ENCODE results near the gene CYGB. TPM values are rescaled to one million over a fixed set of nuclear protein-coding genes. Genes with fewer than 3 reads are reported as not detected.
"Not testable (repeated sequence)": the region's sequence is repeated elsewhere in the genome, so short reads cannot be mapped to it uniquely, and the experiment has no call there.

The CYGB gene
- total and polyA plus RNA-seq, 7 donors, result 6.4 to 14.6 (median 11.0) TPM

DNA sequence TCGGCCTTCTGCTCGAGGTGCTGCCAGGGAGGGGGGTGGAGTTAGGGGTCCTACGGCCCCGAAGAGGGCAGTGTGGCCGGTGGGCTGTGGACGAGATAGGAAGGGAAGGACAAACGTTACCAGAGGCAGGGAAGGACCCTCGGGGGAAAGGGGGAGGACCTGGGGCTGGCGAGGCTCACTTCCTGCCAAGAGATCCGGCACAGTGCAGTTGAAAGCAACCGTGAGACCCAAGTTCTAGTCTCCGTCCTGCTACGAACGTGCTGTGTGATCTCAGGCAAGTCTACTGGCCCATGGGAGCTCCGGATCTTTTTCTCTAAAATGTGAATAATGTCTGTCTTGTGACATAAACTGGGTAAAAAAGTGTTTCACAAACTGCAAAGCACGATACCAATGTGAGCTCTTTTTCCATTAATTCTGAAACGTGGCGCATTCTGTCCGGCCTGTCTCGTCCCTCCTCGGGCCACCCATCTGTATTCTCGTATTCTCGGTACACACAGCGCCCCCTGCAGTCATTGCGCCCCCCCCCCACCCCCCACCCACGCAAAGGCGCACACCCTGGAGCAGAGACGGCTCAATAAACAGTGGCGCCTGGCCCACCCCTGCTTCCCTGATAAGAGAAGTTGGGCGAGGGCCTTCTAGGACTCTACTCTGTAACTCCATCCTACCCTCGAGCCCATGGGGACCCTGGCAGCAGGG is 8.8 kb downstream of the CYGB start:
- ATAC-seq (peak in 1 of 4 donors; percentile 4), DNase-seq (peak in 1 of 2 donors; percentile 66)
- H3K36me3 ChIP-seq (ENCODE audit: insufficient read depth in 1 of 2, low read depth in 1 of 2), result no peaks in the 10 kb centered on the region
- H3K9me3 ChIP-seq, result no peaks in the 10 kb centered on the region
- peaks cover 41% of the 10 kb centered on the region for H3K4me1 ChIP-seq
- H3K4me3 ChIP-seq, result peak overlapping the region; percentile 19
- 46 to 50% (median 49%) methylated on average over 30 to 31 of the region's 31 CpGs for WGBS, 3 donors
- TF ChIP-seq, protein P1, sequence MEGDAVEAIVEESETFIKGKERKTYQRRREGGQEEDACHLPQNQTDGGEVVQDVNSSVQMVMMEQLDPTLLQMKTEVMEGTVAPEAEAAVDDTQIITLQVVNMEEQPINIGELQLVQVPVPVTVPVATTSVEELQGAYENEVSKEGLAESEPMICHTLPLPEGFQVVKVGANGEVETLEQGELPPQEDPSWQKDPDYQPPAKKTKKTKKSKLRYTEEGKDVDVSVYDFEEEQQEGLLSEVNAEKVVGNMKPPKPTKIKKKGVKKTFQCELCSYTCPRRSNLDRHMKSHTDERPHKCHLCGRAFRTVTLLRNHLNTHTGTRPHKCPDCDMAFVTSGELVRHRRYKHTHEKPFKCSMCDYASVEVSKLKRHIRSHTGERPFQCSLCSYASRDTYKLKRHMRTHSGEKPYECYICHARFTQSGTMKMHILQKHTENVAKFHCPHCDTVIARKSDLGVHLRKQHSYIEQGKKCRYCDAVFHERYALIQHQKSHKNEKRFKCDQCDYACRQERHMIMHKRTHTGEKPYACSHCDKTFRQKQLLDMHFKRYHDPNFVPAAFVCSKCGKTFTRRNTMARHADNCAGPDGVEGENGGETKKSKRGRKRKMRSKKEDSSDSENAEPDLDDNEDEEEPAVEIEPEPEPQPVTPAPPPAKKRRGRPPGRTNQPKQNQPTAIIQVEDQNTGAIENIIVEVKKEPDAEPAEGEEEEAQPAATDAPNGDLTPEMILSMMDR (IDR thresholded peaks at IDR 0.05), result no peak
- H3K27me3 ChIP-seq (ENCODE audit: insufficient read depth in 3 of 3, low read length in 2 of 3), result peaks cover 0 to 1% (median 0%) of the 10 kb centered on the region in 3 donors
- intact Hi-C loops (cut with DNase I), result no loop called here
- peak overlapping the region; percentile 74 for H3K27ac ChIP-seq

DNA sequence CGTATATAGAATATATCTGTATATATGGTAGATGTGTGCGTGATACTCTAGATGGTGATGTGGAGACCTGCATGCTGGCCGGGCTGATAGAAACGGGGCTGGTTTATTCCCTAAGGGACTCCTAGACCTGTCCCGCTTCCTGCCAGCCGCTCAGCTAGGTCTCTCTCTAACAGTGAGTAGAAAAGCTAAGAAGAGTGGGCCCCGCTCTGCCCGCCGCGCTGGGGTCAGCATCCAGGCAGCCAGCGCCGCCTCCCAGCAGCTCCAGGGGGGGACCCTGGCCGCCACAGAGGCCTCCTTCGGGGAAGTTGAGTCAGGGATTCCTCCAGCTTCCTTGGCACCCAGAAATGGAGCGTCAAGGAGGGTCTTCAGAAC is 9.4 kb downstream of the CYGB start:
- Histone ChIP-seq H3K27ac (peak overlapping the region; percentile 74), H3K4me1 (peaks cover 41% of the 10 kb centered on the region), H3K4me3 (peak overlapping the region; percentile 19), H3K27me3 (ENCODE audit: insufficient read depth in 3 of 3, low read length in 2 of 3) (peaks cover 0 to 1% (median 0%) of the 10 kb centered on the region in 3 donors), H3K36me3 (ENCODE audit: insufficient read depth in 1 of 2, low read depth in 1 of 2) (no peaks in the 10 kb centered on the region), H3K9me3 (no peaks in the 10 kb centered on the region)
- DNase-seq (no peak), ATAC-seq (no peak)
- TF ChIP-seq, protein P1 (IDR thresholded peaks at IDR 0.05), result no peak
- WGBS, 3 donors, result 58 to 76% (median 67%) methylated on average over 15 of the region's 15 CpGs
- intact Hi-C loops (cut with DNase I), result no loop called here

DNA sequence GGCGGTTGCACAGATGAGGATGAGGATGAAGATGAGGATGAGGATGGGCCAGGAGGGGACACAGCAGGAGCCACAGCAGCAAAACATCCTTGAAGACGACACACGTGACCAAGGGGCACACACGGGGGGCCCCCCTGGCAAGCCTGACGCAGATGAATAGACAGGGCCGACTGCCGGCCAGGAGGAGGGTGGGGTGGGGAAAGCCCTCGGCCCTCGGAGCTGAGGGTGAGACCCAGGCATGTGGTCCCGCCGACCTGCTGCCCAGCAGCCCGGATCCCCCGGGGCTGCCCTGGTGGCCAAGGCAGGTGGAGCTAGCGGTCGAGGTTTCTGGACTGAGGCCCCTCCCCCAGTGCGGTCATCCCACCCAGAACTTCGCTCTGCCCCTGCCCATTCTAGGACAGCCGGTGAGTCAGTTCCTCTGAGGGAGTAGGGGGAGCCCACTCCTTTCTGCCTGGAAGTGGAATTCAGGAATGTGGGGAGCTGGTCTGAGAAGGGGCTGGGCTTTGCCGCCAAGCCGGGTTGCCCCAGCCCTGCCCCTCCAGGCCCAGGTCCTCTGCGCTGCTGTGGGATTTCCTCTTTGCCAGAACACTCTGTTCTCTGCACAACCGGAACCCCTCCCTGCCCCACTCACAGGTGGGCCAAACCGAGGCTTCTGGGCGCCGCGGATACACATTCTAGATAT is 9.9 kb downstream of the CYGB start:
- WGBS, 3 donors, result 23 to 31% (median 28%) methylated on average over 23 to 26 of the region's 26 CpGs
- peaks cover 41% of the 10 kb centered on the region for H3K4me1 ChIP-seq
- peaks cover 0 to 1% (median 0%) of the 10 kb centered on the region in 3 donors for H3K27me3 ChIP-seq (ENCODE audit: insufficient read depth in 3 of 3, low read length in 2 of 3)
- DNase-seq, result peak; percentile 77 to 85
- peak overlapping the region; percentile 74 for H3K27ac ChIP-seq
- TF ChIP-seq, protein P1 (IDR thresholded peaks at IDR 0.05), result no peak
- ATAC-seq, result peak; percentile 5 to 50 (median 41)
- H3K4me3 ChIP-seq, result peak overlapping the region; percentile 19
- no peaks in the 10 kb centered on the region for H3K9me3 ChIP-seq
- H3K36me3 ChIP-seq (ENCODE audit: insufficient read depth in 1 of 2, low read depth in 1 of 2), result no peaks in the 10 kb centered on the region
- intact Hi-C loops (cut with DNase I), result no loop called here

DNA sequence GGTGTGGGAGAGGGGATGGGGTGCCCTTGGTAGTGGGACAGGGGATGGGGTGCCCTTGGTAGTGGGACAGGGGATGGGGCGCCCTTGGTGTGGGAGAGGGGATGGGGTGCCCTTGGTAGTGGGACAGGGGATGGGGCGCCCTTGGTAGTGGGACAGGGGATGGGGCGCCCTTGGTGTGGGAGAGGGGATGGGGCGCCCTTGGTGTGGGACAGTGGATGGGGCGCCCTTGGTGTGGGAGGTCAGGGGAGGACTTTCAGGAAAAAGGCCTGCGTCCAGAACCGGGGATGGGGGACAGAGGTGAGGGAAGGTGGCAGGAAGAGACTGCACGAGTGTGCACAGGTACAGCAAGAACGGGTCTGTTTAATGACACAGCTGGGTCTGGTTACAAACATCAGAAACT is 10.5 kb downstream of the CYGB start:
- DNase-seq; H3K9me3 ChIP-seq; H3K4me3 ChIP-seq; ATAC-seq; H3K27me3 ChIP-seq (ENCODE audit: insufficient read depth in 3 of 3, low read length in 2 of 3); H3K36me3 ChIP-seq (ENCODE audit: insufficient read depth in 1 of 2, low read depth in 1 of 2); intact Hi-C loops (cut with DNase I): not testable (repeated sequence)
- Histone ChIP-seq H3K27ac (peak overlapping the region; percentile 74), H3K4me1 (peaks cover 41% of the 10 kb centered on the region)
- WGBS, 3 donors, result 62 to 76% (median 67%) methylated on average over 8 to 9 of the region's 9 CpGs

DNA sequence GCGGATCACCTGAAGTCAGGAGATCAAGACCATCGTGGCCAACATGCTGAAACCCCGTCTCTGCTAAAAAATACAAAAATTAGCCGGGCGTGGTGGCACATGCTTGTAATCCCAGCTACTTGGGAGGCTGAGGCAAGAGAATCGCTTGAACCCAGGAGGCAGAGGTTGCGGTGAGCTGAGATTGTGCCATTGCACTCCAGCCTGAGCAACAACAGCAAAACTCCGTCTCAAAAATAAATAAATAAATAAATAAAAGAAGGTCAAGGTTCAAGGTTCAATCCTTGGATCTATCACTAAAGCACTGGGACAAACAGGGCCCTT is 12.0 kb downstream of the CYGB start:
- ATAC-seq; H3K27me3 ChIP-seq (ENCODE audit: insufficient read depth in 3 of 3, low read length in 2 of 3); H3K4me3 ChIP-seq; intact Hi-C loops (cut with DNase I); H3K9me3 ChIP-seq; H3K36me3 ChIP-seq (ENCODE audit: insufficient read depth in 1 of 2, low read depth in 1 of 2); DNase-seq: not testable (repeated sequence)
- 84 to 92% (median 87%) methylated on average over 8 of the region's 8 CpGs for WGBS, 3 donors
- peaks cover 29% of the 10 kb centered on the region for H3K4me1 ChIP-seq
- peak overlapping the region; percentile 36 for H3K27ac ChIP-seq
